SJCRH30 (cell line): ENCODE data around the gene CDH5. TPM values are rescaled to one million over a fixed set of nuclear protein-coding genes. Genes with fewer than 3 reads are reported as not detected.

ENCODE experiments used
- DNase-seq, 2 experiments: peaks; one replicate each; pipeline ENCODE4 v3.0.0-alpha.2; 2015 to 2020
- H3K27ac ChIP-seq: fragments of 250-450 bp; sonication (Bioruptor Pico); 2 replicates; pipeline ENCODE4 v1.5.1; 2020; ENCODE audit warnings: mild to moderate bottlenecking, moderate library complexity
- H3K27me3 ChIP-seq: fragments of 250-450 bp; sonication (Bioruptor Pico); 2 replicates; pipeline ENCODE4 v1.5.1; 2020; ENCODE audit warnings: mild to moderate bottlenecking, moderate library complexity
- H3K36me3 ChIP-seq: fragments of 250-450 bp; sonication (Bioruptor Pico); 2 replicates; pipeline ENCODE4 v1.5.1; 2020; ENCODE audit warnings: mild to moderate bottlenecking, moderate library complexity
- H3K4me1 ChIP-seq: fragments of 250-450 bp; sonication (Bioruptor Pico); 2 replicates; pipeline ENCODE4 v1.5.1; 2020; ENCODE audit warnings: mild to moderate bottlenecking, moderate library complexity
- H3K4me3 ChIP-seq: fragments of 250-450 bp; sonication (Bioruptor Pico); 2 replicates; pipeline ENCODE4 v1.5.1; 2020; ENCODE audit warnings: mild to moderate bottlenecking, moderate library complexity
- H3K9me3 ChIP-seq: fragments of 250-450 bp; sonication (Bioruptor Pico); replicated peaks from 2 replicates; pipeline ENCODE4 v1.5.1; 2020; ENCODE audit warnings: mild to moderate bottlenecking, moderate library complexity
- total RNA-seq: library from RNA; depleted of rRNA; stranded (reverse); fragments of >200 nt; shearing (Covaris generic); gene quantifications from 2 replicates; pipeline ENCODE4 v1.2.3, GENCODE V29; 2014

Gene CDH5
- total RNA-seq, 1 experiment from 2014 or later, result 0.16 TPM

DNA sequence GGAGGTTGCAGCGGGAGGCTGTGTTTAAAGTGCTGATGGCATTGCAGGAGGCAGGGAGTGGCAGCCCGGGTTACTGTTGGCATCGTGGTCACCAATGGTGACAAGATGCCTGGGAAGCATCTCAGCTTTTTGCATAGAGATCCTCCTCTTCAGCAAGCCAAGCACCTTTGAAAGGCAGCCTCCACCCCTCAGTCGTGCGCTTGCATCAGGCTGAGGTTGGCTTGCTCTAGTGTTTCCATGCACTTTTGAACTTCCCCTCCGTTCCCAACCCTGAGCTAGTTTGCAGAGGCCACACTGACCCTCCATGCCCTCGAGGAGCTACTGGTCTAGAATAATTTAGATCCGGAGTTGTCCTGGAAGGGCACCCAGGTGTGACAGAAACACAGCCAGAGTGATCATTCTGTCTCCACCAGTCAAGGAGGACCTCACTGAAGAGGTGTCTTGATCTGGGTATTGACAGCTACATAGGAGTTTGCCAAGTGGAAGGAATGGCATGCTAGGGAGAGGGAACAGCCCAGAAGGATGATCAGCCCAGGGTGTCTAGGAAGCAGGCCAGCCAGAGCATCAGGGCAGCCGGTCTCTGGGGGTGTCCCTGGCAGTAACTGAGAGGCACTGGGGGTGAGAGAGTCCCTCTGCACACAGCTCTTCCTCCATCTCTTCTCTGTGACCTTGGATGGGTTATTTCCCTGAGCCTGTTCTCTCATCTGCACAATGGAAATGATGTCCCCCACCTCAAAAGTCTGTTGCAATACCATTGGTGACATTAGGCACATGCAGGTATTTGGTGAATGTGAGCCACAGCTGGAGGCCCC is 68.3 kb downstream of the CDH5 start:
- H3K9me3 ChIP-seq, result no peaks in the 10 kb centered on the region
- H3K27me3 ChIP-seq, result no peaks in the 10 kb centered on the region
- no peaks in the 10 kb centered on the region for H3K36me3 ChIP-seq

DNA sequence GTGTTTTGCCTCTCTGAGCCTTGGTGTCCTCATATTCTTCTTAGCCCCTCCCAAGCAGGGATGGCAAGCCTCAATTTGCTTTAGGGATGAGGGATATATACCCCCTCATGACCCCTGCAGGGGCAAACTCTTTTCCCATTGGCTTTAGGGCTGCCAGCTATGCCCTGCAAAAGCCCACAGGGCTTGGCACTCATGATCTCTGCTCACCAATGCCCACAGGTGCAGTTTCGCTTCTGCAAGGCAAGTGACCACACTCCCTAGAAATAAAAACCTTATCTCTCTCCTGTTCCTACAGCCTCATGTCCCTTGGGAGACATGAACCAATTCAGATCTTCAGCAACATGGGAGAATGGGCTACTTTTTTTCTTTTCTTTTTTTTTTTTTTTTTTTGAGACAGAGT is 69.4 kb downstream of the CDH5 start:
- H3K4me3 ChIP-seq, result no peak overlapping the region
- no peaks in the 10 kb centered on the region for H3K9me3 ChIP-seq
- H3K27me3 ChIP-seq, result no peaks in the 10 kb centered on the region
- H3K27ac ChIP-seq, result no peak overlapping the region
- H3K36me3 ChIP-seq, result no peaks in the 10 kb centered on the region
- H3K4me1 ChIP-seq, result peaks cover 14% of the 10 kb centered on the region
- DNase-seq, result no peak

More for the DNA sequence above, 68.3 kb downstream of the CDH5 start:
- Histone ChIP-seq H3K4me1 (peaks cover 14% of the 10 kb centered on the region), H3K4me3 (no peak overlapping the region), H3K27ac (no peak overlapping the region)
- DNase-seq, result no peak

DNA sequence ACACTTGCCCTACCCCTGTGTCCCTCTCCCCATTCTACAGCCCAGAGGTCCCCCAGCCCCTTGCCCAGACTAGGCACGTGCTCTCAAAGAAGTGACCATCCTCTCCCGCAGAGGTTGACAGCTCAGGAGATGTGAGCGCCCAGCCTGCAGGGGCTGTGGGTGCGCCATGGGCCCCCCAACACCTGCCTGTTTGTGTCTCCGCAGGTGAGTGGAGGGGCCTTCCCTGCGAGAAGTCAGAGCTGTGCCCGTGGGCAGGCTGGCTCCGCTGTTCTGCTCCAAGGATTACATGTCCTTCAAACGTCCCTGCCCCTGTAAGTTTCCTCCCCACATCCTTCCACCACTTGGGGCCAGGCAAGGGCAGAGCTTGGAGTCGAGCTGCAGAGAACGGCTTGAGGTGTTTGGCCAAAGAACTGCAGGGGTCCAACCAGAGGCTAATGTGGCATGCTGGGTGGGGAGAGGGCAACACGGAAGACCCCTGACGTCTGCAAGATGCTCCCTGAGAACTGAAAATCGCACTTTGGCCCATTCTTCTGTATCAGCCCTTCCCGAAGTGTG is 71.0 kb downstream of the CDH5 start:
- H3K4me1 ChIP-seq, result peaks cover 14% of the 10 kb centered on the region
- DNase-seq, result no peak
- no peaks in the 10 kb centered on the region for H3K27me3 ChIP-seq
- no peaks in the 10 kb centered on the region for H3K9me3 ChIP-seq
- no peak overlapping the region for H3K4me3 ChIP-seq
- H3K27ac ChIP-seq, result no peak overlapping the region
- no peaks in the 10 kb centered on the region for H3K36me3 ChIP-seq

DNA sequence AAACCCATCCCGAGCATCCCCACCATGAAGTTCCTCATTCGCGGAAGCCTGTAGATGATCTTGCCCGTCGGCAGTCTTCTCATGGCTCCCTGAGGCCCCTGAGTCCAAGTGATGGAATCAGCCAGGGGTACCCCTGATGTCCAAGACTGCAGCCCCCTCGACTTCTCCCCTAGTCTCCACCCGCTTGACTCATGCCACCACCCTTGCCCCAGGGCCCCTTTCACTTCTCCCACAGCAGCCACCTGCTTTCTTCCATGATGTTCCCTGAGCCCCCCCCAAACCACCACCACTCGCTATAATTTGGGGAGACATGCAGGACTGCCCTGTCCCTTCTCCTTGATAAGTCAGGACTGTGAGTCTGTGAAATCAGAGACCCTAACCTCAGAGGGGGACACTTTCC is 72.0 kb downstream of the CDH5 start:
- Histone ChIP-seq H3K9me3 (no peaks in the 10 kb centered on the region), H3K4me3 (no peak overlapping the region), H3K27me3 (no peaks in the 10 kb centered on the region), H3K4me1 (peaks cover 9% of the 10 kb centered on the region), H3K36me3 (no peaks in the 10 kb centered on the region), H3K27ac (no peak overlapping the region)
- DNase-seq, result no peak

DNA sequence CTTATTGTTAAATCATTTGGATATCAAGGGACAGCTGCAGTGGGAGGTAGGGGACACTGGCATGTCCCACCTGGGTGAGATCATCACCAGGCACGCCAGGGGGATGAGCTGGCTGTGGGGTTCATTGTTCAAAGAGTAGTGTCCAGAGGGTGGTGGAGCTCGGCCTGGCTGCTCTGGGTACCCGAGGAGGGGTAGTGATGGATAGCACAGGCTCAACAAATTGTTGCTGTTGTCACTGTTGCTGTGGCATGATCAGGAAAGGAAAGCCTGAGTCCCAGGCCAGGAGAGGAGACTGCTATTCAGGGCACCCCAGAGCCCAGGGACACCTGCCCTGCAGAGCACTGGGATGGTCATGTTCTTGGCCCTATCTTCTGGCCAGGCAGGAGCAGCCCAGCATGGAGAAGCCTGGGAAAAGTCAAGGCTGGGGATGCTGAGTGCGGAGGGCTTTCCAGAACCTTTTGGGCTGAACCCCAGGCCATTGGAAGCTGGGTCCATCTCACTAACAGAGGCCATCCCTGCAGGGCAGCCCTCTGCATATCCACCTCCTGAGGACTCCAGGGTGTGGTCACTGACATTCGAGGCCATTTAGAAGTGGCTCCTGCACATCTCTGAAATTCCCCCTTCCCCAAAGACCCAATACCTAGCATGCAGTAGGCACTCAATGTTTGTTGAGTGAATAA is 72.7 kb downstream of the CDH5 start:
- H3K9me3 ChIP-seq, result no peaks in the 10 kb centered on the region
- H3K36me3 ChIP-seq, result no peaks in the 10 kb centered on the region
- no peak overlapping the region for H3K27ac ChIP-seq
- H3K4me1 ChIP-seq, result peaks cover 4% of the 10 kb centered on the region
- DNase-seq, result no peak
- H3K27me3 ChIP-seq, result no peaks in the 10 kb centered on the region
- no peak overlapping the region for H3K4me3 ChIP-seq

DNA sequence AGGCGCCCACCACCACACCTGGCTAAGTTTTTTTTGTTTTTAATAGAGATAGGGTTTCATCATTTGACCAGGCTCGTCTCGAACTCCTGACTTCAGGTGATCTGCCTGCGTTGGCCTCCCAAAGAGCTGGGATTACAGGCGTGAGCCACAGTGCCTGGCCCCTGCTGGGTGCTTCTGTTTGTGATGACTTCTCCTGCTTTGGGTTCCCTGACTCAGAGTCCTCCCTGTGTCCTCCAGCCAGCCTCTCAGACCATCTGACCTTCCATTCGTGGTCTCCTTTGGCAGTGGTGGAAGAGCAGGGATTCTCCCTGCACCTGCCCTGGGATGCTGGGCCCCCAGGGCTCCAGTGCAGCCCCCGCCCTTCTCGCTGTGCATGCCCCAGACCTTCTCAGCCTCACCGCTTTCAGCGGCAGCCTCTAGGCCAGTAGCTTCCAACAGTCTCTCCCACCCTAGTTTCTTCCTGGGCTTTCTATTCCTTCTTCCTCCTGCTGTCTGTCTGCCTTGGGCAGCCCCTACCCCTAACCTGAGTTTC is 73.8 kb downstream of the CDH5 start:
- no peaks in the 10 kb centered on the region for H3K9me3 ChIP-seq
- no peak for DNase-seq
- H3K27ac ChIP-seq, result no peak overlapping the region
- H3K4me1 ChIP-seq, result no peaks in the 10 kb centered on the region
- no peaks in the 10 kb centered on the region for H3K36me3 ChIP-seq
- H3K4me3 ChIP-seq, result no peak overlapping the region
- no peaks in the 10 kb centered on the region for H3K27me3 ChIP-seq

DNA sequence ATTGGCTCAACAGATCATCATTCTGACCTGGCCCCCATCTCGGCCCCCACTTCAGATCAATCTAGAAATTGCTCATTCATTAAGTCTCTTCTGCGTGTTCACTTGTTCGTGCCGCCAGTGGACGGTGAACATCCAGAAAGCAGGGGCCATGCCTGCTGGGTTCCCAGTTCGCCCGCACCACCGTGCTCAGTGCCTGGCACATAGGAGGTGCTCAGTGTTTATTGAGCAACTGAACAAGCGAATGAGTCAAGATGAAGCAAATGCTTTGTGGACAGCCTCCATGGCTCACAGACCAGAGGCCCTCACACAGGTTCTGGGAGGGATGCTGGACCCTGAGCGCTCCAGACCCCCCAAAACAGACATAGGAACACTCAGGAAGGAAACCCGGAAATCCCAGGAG is 74.5 kb downstream of the CDH5 start:
- H3K4me1 ChIP-seq, result no peaks in the 10 kb centered on the region
- no peaks in the 10 kb centered on the region for H3K36me3 ChIP-seq
- H3K27me3 ChIP-seq, result no peaks in the 10 kb centered on the region
- no peak overlapping the region for H3K4me3 ChIP-seq
- no peak overlapping the region for H3K27ac ChIP-seq
- H3K9me3 ChIP-seq, result no peaks in the 10 kb centered on the region
- no peak for DNase-seq

DNA sequence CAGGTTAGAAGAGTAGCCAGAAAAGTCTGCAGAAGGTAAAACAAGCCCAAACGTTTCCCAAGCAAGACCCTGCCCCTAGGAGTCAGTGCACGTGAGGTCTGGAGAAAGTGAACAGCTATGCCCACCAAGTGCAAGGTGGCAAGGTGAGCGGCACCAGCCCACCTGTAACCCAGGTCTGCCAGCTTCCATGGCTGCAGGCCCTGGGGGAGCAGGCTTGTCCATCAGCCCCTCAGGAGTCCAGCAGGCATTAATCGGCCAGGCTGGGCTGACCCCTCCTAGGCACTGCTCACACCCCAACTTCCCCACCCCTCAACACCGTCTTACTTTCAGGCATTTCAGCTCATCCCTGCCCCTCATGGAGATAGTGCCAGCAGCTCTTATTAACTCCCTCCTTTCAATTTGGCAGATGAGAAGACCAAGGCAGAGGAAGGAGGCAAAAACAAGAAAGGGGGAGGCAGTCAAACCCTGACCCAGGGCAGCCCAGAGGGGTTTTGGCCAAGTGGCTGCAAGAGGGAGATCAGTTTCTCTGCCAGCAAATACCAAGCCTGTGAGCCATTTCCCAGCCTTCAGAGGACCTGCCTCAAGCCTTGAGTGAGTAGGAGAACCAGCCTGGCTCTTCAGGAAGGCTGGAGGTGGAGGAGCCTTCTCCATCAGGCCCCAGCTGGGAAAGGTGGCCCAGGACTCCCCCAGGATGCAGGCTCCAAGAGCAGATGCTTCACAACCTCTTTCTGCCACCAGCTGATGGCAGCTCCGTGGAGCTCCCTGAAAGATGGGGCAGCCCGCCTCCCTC is 75.3 kb downstream of the CDH5 start:
- no peaks in the 10 kb centered on the region for H3K4me1 ChIP-seq
- H3K36me3 ChIP-seq, result no peaks in the 10 kb centered on the region
- no peak overlapping the region for H3K27ac ChIP-seq
- H3K4me3 ChIP-seq, result no peak overlapping the region
- H3K27me3 ChIP-seq, result no peaks in the 10 kb centered on the region
- DNase-seq, result no peak
- H3K9me3 ChIP-seq, result no peaks in the 10 kb centered on the region

DNA sequence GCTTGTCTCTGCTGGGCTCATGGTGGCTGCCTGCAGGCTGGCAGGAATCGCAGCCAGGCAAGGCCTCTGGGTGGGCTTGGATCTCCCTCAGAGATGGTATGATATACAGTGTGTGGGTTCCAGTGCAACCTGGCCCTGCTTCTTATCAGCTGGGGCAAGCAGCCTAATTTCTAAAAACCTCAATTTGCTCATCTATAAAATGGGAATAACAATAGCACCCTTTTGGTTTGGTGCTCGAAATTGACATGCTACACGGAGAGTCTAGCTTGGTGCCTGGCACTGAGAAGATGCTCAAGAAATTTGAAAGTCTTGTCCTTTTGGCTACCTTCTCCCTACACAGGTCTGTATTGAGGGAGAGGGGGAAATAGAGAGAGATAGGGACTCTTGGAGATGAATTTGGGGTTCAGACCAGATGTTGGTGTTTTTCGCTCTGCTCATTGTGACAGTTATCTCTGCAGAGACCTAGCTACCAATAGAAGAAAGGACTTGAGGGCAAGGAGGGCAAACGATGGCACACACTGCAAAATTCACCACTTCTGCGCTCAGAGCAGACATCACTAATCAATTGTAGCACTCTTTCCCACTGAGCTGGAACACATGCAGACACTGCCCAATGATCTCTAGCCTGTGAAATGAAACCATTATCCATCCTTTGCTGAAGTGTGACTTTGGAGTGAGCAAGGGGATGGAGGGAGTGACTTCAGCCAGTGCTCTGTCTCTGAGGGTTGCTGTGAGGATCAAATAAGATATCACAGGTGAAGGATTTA is 76.2 kb downstream of the CDH5 start:
- Histone ChIP-seq H3K36me3 (no peaks in the 10 kb centered on the region), H3K4me1 (no peaks in the 10 kb centered on the region), H3K4me3 (no peak overlapping the region), H3K27ac (no peak overlapping the region), H3K9me3 (no peaks in the 10 kb centered on the region), H3K27me3 (no peaks in the 10 kb centered on the region)
- no peak for DNase-seq

DNA sequence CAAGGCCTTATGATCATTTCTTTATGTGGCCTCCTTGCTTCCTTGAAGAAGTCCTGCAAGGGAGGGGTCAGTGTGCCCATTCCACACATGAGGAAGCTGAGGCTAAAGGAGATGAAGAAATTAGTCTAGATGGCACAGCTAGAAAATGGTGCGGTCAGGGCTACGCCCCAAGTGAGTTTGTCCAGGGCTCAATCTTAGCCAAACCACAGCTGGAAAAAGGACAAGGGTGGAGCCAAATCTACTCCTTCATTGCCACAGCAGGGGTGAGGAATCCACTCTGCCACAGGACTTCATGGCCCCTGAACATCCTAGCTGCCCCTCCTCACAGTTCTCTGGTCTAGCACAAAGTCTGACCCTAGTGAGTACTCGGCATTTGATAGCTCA is 76.8 kb downstream of the CDH5 start:
- DNase-seq, result no peak
- Histone ChIP-seq H3K4me3 (no peak overlapping the region), H3K9me3 (no peaks in the 10 kb centered on the region), H3K27me3 (no peaks in the 10 kb centered on the region), H3K36me3 (no peaks in the 10 kb centered on the region), H3K4me1 (no peaks in the 10 kb centered on the region), H3K27ac (no peak overlapping the region)

DNA sequence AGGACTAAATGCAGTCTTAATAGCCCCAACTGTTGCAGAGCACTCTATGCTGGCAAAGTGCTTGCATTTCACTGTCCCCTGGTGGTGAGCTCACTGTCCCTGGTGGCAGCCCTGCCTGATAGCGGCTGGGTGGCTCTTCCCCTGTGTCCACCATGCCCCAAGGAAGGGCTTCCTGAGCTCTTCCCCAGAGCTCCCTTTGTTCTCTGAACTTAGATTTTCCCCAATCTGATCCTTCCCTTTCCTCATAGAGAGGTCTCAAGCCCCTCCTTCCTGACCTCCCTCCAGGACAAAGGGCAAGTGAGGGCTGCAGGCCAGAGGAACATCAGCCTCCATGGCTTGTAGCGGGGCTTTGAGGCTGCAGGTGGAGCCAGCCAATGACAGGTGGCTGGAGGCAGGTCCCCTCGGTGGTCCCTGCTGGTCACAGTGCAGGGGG is 77.6 kb downstream of the CDH5 start:
- DNase-seq, result no peak
- H3K36me3 ChIP-seq, result no peaks in the 10 kb centered on the region
- no peaks in the 10 kb centered on the region for H3K9me3 ChIP-seq
- no peak overlapping the region for H3K27ac ChIP-seq
- no peak overlapping the region for H3K4me3 ChIP-seq
- no peaks in the 10 kb centered on the region for H3K27me3 ChIP-seq
- no peaks in the 10 kb centered on the region for H3K4me1 ChIP-seq

DNA sequence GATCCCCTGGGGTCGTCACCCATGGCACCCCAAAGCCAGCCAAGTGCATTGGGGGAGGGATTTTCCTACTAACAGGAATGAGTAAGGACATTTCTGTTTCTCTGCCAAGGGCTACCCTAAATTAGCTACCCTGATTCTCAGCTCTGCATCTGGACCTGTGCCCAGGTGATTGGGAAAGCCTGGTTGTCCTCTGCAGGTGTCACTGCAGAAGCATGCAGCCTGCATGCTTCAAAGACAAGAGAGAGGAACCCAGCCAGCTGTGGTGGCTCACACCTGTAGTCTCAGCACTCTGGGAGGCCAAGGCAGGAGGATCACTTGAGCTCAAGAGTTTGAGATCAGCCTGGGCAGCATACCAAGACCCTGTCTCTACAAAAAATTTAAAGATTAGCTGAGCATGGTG is 80.2 kb downstream of the CDH5 start:
- no peak overlapping the region for H3K27ac ChIP-seq
- H3K36me3 ChIP-seq, result no peaks in the 10 kb centered on the region
- H3K27me3 ChIP-seq, result no peaks in the 10 kb centered on the region
- H3K9me3 ChIP-seq, result no peaks in the 10 kb centered on the region
- no peak overlapping the region for H3K4me3 ChIP-seq
- no peaks in the 10 kb centered on the region for H3K4me1 ChIP-seq
- DNase-seq, result no peak

DNA sequence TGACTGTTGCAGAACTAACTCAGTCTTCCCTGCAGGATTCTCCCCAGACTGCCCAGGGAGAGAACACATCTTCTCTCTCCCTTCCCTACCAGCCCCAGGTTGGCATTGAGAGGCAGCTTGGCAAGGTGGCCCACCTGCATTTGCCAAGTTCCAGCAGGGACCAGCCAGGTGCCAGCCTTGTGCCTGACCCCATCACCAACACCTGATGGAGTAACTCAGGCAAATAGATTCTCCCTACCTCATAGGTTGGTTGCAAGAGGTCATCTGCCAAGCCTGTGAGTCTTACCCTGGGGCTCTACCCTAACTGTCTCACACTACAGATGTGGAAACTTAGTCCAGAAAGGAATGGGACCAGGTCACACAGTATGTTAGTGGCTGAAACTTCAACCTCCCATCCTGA is 81.0 kb downstream of the CDH5 start:
- Histone ChIP-seq H3K4me1 (no peaks in the 10 kb centered on the region), H3K36me3 (no peaks in the 10 kb centered on the region), H3K27ac (no peak overlapping the region), H3K9me3 (no peaks in the 10 kb centered on the region), H3K4me3 (no peak overlapping the region), H3K27me3 (no peaks in the 10 kb centered on the region)
- no peak for DNase-seq

DNA sequence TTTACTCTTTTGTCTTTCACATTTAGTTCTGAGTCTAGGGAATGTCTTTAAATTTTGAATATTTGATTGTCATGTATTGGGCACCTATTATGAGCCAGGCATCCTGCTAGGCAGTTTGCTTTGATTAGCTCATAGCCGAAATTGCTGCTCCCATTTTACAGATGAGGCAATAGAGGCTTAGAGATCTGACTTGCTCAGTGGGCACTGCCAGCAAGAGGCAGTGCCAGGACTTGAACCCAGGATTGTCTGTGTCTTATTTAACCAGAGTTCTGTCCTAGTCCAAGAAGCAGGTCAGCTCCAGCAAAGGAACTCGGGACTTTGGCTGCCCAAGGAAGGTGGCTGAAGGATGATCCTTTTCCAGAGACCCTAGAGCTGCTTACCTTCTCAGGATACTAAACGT is 85.1 kb downstream of the CDH5 start:
- Histone ChIP-seq H3K27me3 (no peaks in the 10 kb centered on the region; the same call in 1 of the 2 replicates), H3K27ac (no peak overlapping the region), H3K36me3 (no peaks in the 10 kb centered on the region), H3K4me3 (no peak overlapping the region), H3K9me3 (no peaks in the 10 kb centered on the region), H3K4me1 (no peaks in the 10 kb centered on the region)
- no peak for DNase-seq
